ENCODE data around the gene MTMR12. TPM values are rescaled to one million over a fixed set of nuclear protein-coding genes. Genes with fewer than 3 reads are reported as not detected.

MTMR12 gene
- total and polyA plus RNA-seq, 2 of the 4 experiments (the other 2 are of a cell fraction) = 11.1 to 21.3 TPM

GRCh38 chr5:32343058-32343672 lies 30.4 kb upstream of the MTMR12 start:
- ChIA-PET POLR2A (ENCODE audit: unreplicated experiment) (no interaction called here), CTCF (no interaction called here)
- no peaks in the 10 kb centered on the region for H3K36me3 ChIP-seq (ENCODE audit: control insufficient read depth, insufficient read depth, low read length)

More at GRCh38 chr5:32343058-32343672, 30.4 kb upstream of the MTMR12 start:
- intact Hi-C loops (cut with micrococcal nuclease) (no loop called here), in situ Hi-C loops (cut with MboI; ENCODE audit: low sequenced_read_pairs) (no loop called here), dilution Hi-C loops (cut with HindIII; ENCODE audit: low sequenced_read_pairs, unreplicated experiment) (no loop called here)
- no peak overlapping the region for H4K5ac ChIP-seq (ENCODE audit: low read depth, low read length)
- no peak overlapping the region for H2BK15ac ChIP-seq (ENCODE audit: low read depth, low read length)
- no peak overlapping the region for H3K27ac ChIP-seq (ENCODE audit: insufficient read depth, low read length)
- H2AK9ac ChIP-seq (replicated peaks; ENCODE audit: low read depth, low read length, poor library complexity) = no peak overlapping the region
- H3K4me2 ChIP-seq (ENCODE audit: low read depth, low read length) = no peak overlapping the region
- no peak overlapping the region for H3K9ac ChIP-seq (ENCODE audit: low read depth, low read length)
- no peak overlapping the region for H2BK20ac ChIP-seq (ENCODE audit: low read depth, low read length)
- H3K79me1 ChIP-seq (ENCODE audit: low read depth in 1 of 2, low read length in 2 of 2) = no peaks in the 10 kb centered on the region
- no peak overlapping the region for H4K91ac ChIP-seq (ENCODE audit: insufficient read depth, low read depth, low read length)
- H3K14ac ChIP-seq (replicated peaks; ENCODE audit: low read depth, low read length) = no peak overlapping the region
- no peak overlapping the region for H2BK5ac ChIP-seq (ENCODE audit: low read depth, low read length, poor library complexity, severe bottlenecking)
- H3K27me3 ChIP-seq (ENCODE audit: control insufficient read depth, insufficient read depth, low read length) = no peaks in the 10 kb centered on the region
- peaks cover 13% of the 10 kb centered on the region for H3K9me3 ChIP-seq (ENCODE audit: control insufficient read depth, insufficient read depth, low read length)
- no peak overlapping the region for H3K23ac ChIP-seq (ENCODE audit: low read depth, low read length)
- no peak for TF ChIP-seq USF2 (IDR thresholded peaks at IDR 0.05; ENCODE audit: low read depth, low read length)
- TF ChIP-seq RCOR1 (IDR thresholded peaks at IDR 0.05; ENCODE audit: insufficient replicate concordance, low read length) = no peak
- TF ChIP-seq RAD21 (IDR thresholded peaks at IDR 0.05; ENCODE audit: low read length) = no peak
- no peak overlapping the region for H2AK5ac ChIP-seq (ENCODE audit: low read depth, low read length)
- no peak overlapping the region for H3K56ac ChIP-seq (ENCODE audit: extremely low read depth, insufficient read depth, low read length)
- H3K9me1 ChIP-seq (ENCODE audit: insufficient read depth, low read length) = no peaks in the 10 kb centered on the region
- H4K20me1 ChIP-seq (ENCODE audit: insufficient read depth, low read length) = no peaks in the 10 kb centered on the region
- no peak for DNase-seq
- no peaks in the 10 kb centered on the region for H3K4me1 ChIP-seq (ENCODE audit: control insufficient read depth, insufficient read depth, low read length)
- no peak overlapping the region for H2BK120ac ChIP-seq (ENCODE audit: low read depth, low read length)
- no peak overlapping the region for H4K8ac ChIP-seq (ENCODE audit: low read depth in 2 of 2, low read length in 2 of 2)
- H3K4me3 ChIP-seq (ENCODE audit: insufficient read depth, low read depth, low read length) = no peak overlapping the region
- no peak overlapping the region for H3K4ac ChIP-seq (ENCODE audit: low read depth, low read length)
- no TSS peak for BruUV-seq (replicated peaks)
- no peak overlapping the region for H3K18ac ChIP-seq (ENCODE audit: low read depth, low read length)
- H2AFZ ChIP-seq (replicated peaks; ENCODE audit: low read length, poor library complexity) = no peak overlapping the region
- WGBS, 2 experiments (ENCODE audit: extremely low coverage in 2 of 2, insufficient read length in 1 of 2) = 100% methylated on average over 1 of the region's 2 CpGs; no CpG with 5 or more reads in 1 of the 2 experiments
- no peak for ATAC-seq (ENCODE audit: low read depth)

Data from IMR-90 (cell line).